Hepatocyte (in vitro differentiated cells): Measurements from ENCODE around the gene PIGR.

Source experiments
- CTCF ChIP-seq: fragments of 200-600 bp; sonication (generic); IDR thresholded peaks from 2 replicates; pipeline ENCODE4 v1.5.1; 2016; ENCODE audit warnings: antibody characterized with exemption, mild to moderate bottlenecking; ENCODE audit not compliant: poor library complexity
- EZH2 ChIP-seq: fragments of 200-600 bp; sonication (generic); IDR thresholded peaks from 2 replicates; pipeline ENCODE4 v1.6.1; 2016; ENCODE audit warnings: antibody characterized with exemption, mild to moderate bottlenecking, borderline replicate concordance
- EZH2phosphoT487 ChIP-seq: fragments of 200-600 bp; sonication (generic); IDR thresholded peaks from one replicate; pipeline ENCODE4 v1.6.1; 2018; ENCODE audit warnings: antibody characterized with exemption, mild to moderate bottlenecking, low read depth, moderate library complexity; ENCODE audit not compliant: unreplicated experiment, severe bottlenecking

GRCh38 chr1:206939131-206939530 lies 7.1 kb downstream of the PIGR start:
- TF ChIP-seq CTCF (no peak), EZH2phosphoT487 (no peak), EZH2 (no peak)
